GM19025 (cell line): ENCODE measurements around the gene DMC1.
"Not testable (repeated sequence)": the region's sequence is repeated elsewhere in the genome, so short reads cannot be mapped to it uniquely, and the experiment has no call there.

Experiments used
- ATAC-seq: cut with Tn5 transposase; IDR thresholded peaks from one replicate; pipeline ENCODE4 v1.9.1; 2021; ENCODE audit warnings: mild to moderate bottlenecking, low read depth, moderate library complexity; ENCODE audit not compliant: unreplicated experiment

The DMC1 gene

GRCh38 chr22:38569972-38570778, at the start of gene DMC1:
DMC1 (minus strand) TSS chr22:38570183; CDS start chr22:38568256, 1,927 bp downstream.
- ATAC-seq: no peak

- no peak for ATAC-seq
Measured at GRCh38 chr22:38618682-38619081, 48.7 kb upstream of the DMC1 start.

- ATAC-seq: no peak
Measured at GRCh38 chr22:38618258-38618657, 48.3 kb upstream of the DMC1 start.

- ATAC-seq: not testable (repeated sequence)
Measured at GRCh38 chr22:38615064-38615405, 45.1 kb upstream of the DMC1 start.

- no peak for ATAC-seq
Measured at GRCh38 chr22:38614332-38615063, 44.5 kb upstream of the DMC1 start.

GRCh38 chr22:38613588-38613987, 43.6 kb upstream of the DMC1 start:
- no peak for ATAC-seq

- no peak for ATAC-seq
Measured at GRCh38 chr22:38612217-38613006, 42.4 kb upstream of the DMC1 start.

- no peak for ATAC-seq
Measured at GRCh38 chr22:38611559-38611958, 41.6 kb upstream of the DMC1 start.

- no peak for ATAC-seq
Measured at GRCh38 chr22:38610234-38610633, 40.3 kb upstream of the DMC1 start.

GRCh38 chr22:38608992-38609750, 39.2 kb upstream of the DMC1 start:
- ATAC-seq: no peak

- no peak for ATAC-seq
Measured at GRCh38 chr22:38607680-38608079, 37.7 kb upstream of the DMC1 start.

GRCh38 chr22:38602166-38602565, 32.2 kb upstream of the DMC1 start:
- no peak for ATAC-seq

- no peak for ATAC-seq
Measured at GRCh38 chr22:38601221-38601764, 31.3 kb upstream of the DMC1 start.

- ATAC-seq: no peak
Measured at GRCh38 chr22:38599466-38599865, 29.5 kb upstream of the DMC1 start.

GRCh38 chr22:38582923-38583322, 12.9 kb upstream of the DMC1 start:
- ATAC-seq: not testable (repeated sequence)

- no peak for ATAC-seq
Measured at GRCh38 chr22:38578505-38578904, 8.5 kb upstream of the DMC1 start.

- no peak for ATAC-seq
Measured at GRCh38 chr22:38572065-38572464, 2.1 kb upstream of the DMC1 start.

- ATAC-seq: no peak
Measured at GRCh38 chr22:38570779-38571364, 889 bp upstream of the DMC1 start.

- no peak for ATAC-seq
Measured at GRCh38 chr22:38569181-38569971, 607 bp downstream of the DMC1 start.
